ENCODE data around the gene PPP2R2C. TPM values are rescaled to one million over a fixed set of nuclear protein-coding genes. Genes with fewer than 3 reads are reported as not detected.

Gene PPP2R2C
- total and polyA plus RNA-seq, 9 of the 15 experiments (the other 6 are each of a cell fraction or from before 2014, with no cell fraction given) = 0.04 to 0.06 TPM; not detected in 7

- H3K27ac ChIP-seq (ENCODE audit: extremely low read depth, low read depth, low read length) = no peak overlapping the region
- no peak overlapping the region for H3K9ac ChIP-seq (ENCODE audit: insufficient read depth in 1 of 2, low read depth in 2 of 2, low read length in 2 of 2)
- peaks cover 0 to 7% of the 10 kb centered on the region in 2 experiments; a peak in 1 of 5 replicates for H3K27me3 ChIP-seq (ENCODE audit: control insufficient read depth in 2 of 2, insufficient read depth in 2 of 2, low read length in 2 of 2)
- no peak overlapping the region for H2AFZ ChIP-seq (ENCODE audit: low read depth, low read length)
- intact Hi-C loops (cut with micrococcal nuclease) = no loop called here
- BruUV-seq (replicated peaks) = no TSS peak
- no peaks in the 10 kb centered on the region for H3K4me1 ChIP-seq (replicated peaks in 1 of 2; ENCODE audit: control insufficient read depth in 2 of 2, insufficient read depth in 2 of 2, low read length in 2 of 2)
- DNase-seq (ENCODE audit: extremely low read depth in 1 of 4, low spot score in 3 of 4) (no peak), FAIRE-seq (no peak), ATAC-seq (no peak)
- no peaks in the 10 kb centered on the region for H3K9me3 ChIP-seq (replicated peaks; ENCODE audit: control insufficient read depth, insufficient read depth, low read depth, low read length)
- POLR2A ChIA-PET = interaction anchor here (0.7 kb wide), 1 partner anchor 31 kb away, joined by 3 read pairs; no protein-coding TSS in a partner anchor
- CTCF ChIA-PET (ENCODE audit: low intra/inter-chr PET ratio) = no interaction called here
- H3K36me3 ChIP-seq (ENCODE audit: control insufficient read depth, insufficient read depth, low read length) = no peaks in the 10 kb centered on the region
- H4K20me1 ChIP-seq (replicated peaks; ENCODE audit: control insufficient read depth, insufficient read depth, low read length) = no peaks in the 10 kb centered on the region; the same call in 1 of the 2 replicates
- no peak overlapping the region for H3K4me2 ChIP-seq (ENCODE audit: insufficient read depth, low read length)
- in situ Hi-C loops (cut with MboI) = no loop called here
- no peaks in the 10 kb centered on the region for H3K9me1 ChIP-seq (ENCODE audit: control insufficient read depth, insufficient read depth, low read length)
- no peak for TF ChIP-seq ZBTB1 (CRISPR knock-in tag; IDR thresholded peaks at IDR 0.05; ENCODE audit: borderline replicate concordance, low read depth)
- TF ChIP-seq EP300 (IDR thresholded peaks at IDR 0.05; ENCODE audit: low read length) = no peak
- no peak for TF ChIP-seq GTF2B (IDR thresholded peaks at IDR 0.05; ENCODE audit: extremely low read depth, insufficient read length)
- TF ChIP-seq BACH1 (tag; IDR thresholded peaks at IDR 0.05) = no peak
- no peak for TF ChIP-seq ZNF76 (CRISPR knock-in tag; IDR thresholded peaks at IDR 0.05; ENCODE audit: borderline replicate concordance)
- no peak for TF ChIP-seq NFIX (CRISPR knock-in tag; IDR thresholded peaks at IDR 0.05; ENCODE audit: low read depth)
- no peak for TF ChIP-seq TAL1 (IDR thresholded peaks at IDR 0.05)
- no peaks in the 10 kb centered on the region for H3K79me2 ChIP-seq (ENCODE audit: control insufficient read depth, insufficient read depth, low read length)
- H3K4me3 ChIP-seq = no peak overlapping the region
Measured at GRCh38 chr4:6435010-6435409, 37.4 kb downstream of the PPP2R2C start.
